Lung microvascular endothelial cell (primary cell): ENCODE measurements around the gene GINS2. TPM values are rescaled to one million over a fixed set of nuclear protein-coding genes. Genes with fewer than 3 reads are reported as not detected.
A peak's percentile ranks its signal among the peaks of the same experiment; 100 is the strongest.

Experiments
- DNase-seq, 2 donors: peaks; one replicate each; pipeline versions ENCODE4 v3.0.0 to v3.0.0-alpha.2; 2010; ENCODE audit warnings: low read depth in 2 of 2
- total RNA-seq: library from RNA; depleted of rRNA; stranded (reverse); fragments of >200 nt; gene quantifications from 2 replicates; pipeline ENCODE4 v1.2.1, GENCODE V29; 2014

GINS2 gene
- total RNA-seq: 1.4 and 3.7 TPM in 2 replicates

- DNase-seq: peak; percentile 91 to 93
Measured at GRCh38 chr16:85688586-85689284, at the start of gene GINS2. Gene GINS2 (minus strand): TSS chr16:85688954. CDS start chr16:85688898, 56 bp downstream.

GRCh38 chr16:85736921-85737320, 48.2 kb upstream of the GINS2 start:
- DNase-seq: no peak

GRCh38 chr16:85735946-85736345, 47.2 kb upstream of the GINS2 start:
- DNase-seq: no peak

GRCh38 chr16:85735225-85735635, 46.5 kb upstream of the GINS2 start:
- DNase-seq: no peak

GRCh38 chr16:85734311-85735017, 45.7 kb upstream of the GINS2 start:
- DNase-seq: no peak

GRCh38 chr16:85733839-85734170, 45.1 kb upstream of the GINS2 start:
- DNase-seq: no peak

- DNase-seq: no peak
Measured at GRCh38 chr16:85733155-85733838, 44.5 kb upstream of the GINS2 start.

- no peak for DNase-seq
Measured at GRCh38 chr16:85731179-85731578, 42.4 kb upstream of the GINS2 start.

- no peak for DNase-seq
Measured at GRCh38 chr16:85730186-85730465, 41.4 kb upstream of the GINS2 start.

GRCh38 chr16:85729452-85730185, 40.9 kb upstream of the GINS2 start:
- DNase-seq: no peak

- no peak for DNase-seq
Measured at GRCh38 chr16:85728879-85729278, 40.1 kb upstream of the GINS2 start.

- DNase-seq: no peak
Measured at GRCh38 chr16:85724936-85725335, 36.2 kb upstream of the GINS2 start.

- DNase-seq: no peak
Measured at GRCh38 chr16:85724126-85724879, 35.5 kb upstream of the GINS2 start.

- DNase-seq: no peak
Measured at GRCh38 chr16:85722128-85722893, 33.6 kb upstream of the GINS2 start.

- DNase-seq: peak in 1 of 2 donors; percentile 20
Measured at GRCh38 chr16:85720302-85720637, 31.5 kb upstream of the GINS2 start.

GRCh38 chr16:85719605-85720301, 31.0 kb upstream of the GINS2 start:
- no peak for DNase-seq

GRCh38 chr16:85718682-85719081, 29.9 kb upstream of the GINS2 start:
- peak in 1 of 2 donors; percentile 33 for DNase-seq

- DNase-seq: no peak
Measured at GRCh38 chr16:85718153-85718477, 29.4 kb upstream of the GINS2 start.

GRCh38 chr16:85717393-85718152, 28.8 kb upstream of the GINS2 start:
- DNase-seq: peak; percentile 65 to 77

- no peak for DNase-seq
Measured at GRCh38 chr16:85716680-85717038, 27.9 kb upstream of the GINS2 start.
